WTC11 (cell line): ENCODE results near the gene PLIN5. TPM values are rescaled to one million over a fixed set of nuclear protein-coding genes. Genes with fewer than 3 reads are reported as not detected.
A peak's percentile ranks its signal among the peaks of the same experiment; 100 is the strongest.

ENCODE experiments used
- ATAC-seq: fragments of 200-7000 bp; cut with Tn5 transposase; 2 replicates; pipeline ENCODE4 v1.10.0; 2021; ENCODE audit warnings: mild to moderate bottlenecking, moderate library complexity
- CTCF ChIA-PET: fragments of 300-600 bp; sonication (Branson Sonifier 250); formaldehyde crosslinking; loops from one replicate; lab custom pipeline; 2021; ENCODE audit warnings: antibody characterized with exemption; lab: Charles Lee
- POLR2A ChIA-PET: fragments of 350-600 bp; sonication (Branson Sonifier 250); formaldehyde crosslinking; loops from one replicate; lab custom pipeline; 2021; ENCODE audit warnings: antibody characterized with exemption; lab: Charles Lee
- DNase-seq: peaks from one replicate; pipeline ENCODE4 v3.0.0; 2021; ENCODE audit warnings: low spot score
- H3K27ac Mint-ChIP-seq: 2 replicates; pipeline ENCODE4 v1.8.0; 2021; ENCODE audit warnings: mixed read lengths
- H3K27me3 Mint-ChIP-seq: 2 replicates; pipeline ENCODE4 v1.8.0; 2021; ENCODE audit warnings: low read depth, mild to moderate bottlenecking, moderate library complexity, mixed read lengths
- H3K36me3 Mint-ChIP-seq: 2 replicates; pipeline ENCODE4 v1.8.0; 2021; ENCODE audit warnings: mixed read lengths
- H3K4me1 Mint-ChIP-seq: 2 replicates; pipeline ENCODE4 v1.8.0; 2022; ENCODE audit warnings: mixed read lengths
- H3K4me3 Mint-ChIP-seq: 2 replicates; pipeline ENCODE4 v1.8.0; 2021; ENCODE audit warnings: mild to moderate bottlenecking, moderate library complexity, mixed read lengths
- H3K9me3 Mint-ChIP-seq: 2 replicates; pipeline ENCODE4 v1.8.0; 2021; ENCODE audit warnings: mixed read lengths
- CREB1 ChIP-seq: sonication (generic); formaldehyde crosslinking; IDR thresholded peaks from 2 replicates; pipeline ENCODE4 v1.8.0; 2023; ENCODE audit warnings: mild to moderate bottlenecking, missing genetic modification reagents
- CREM ChIP-seq: sonication (generic); formaldehyde crosslinking; IDR thresholded peaks from 2 replicates; pipeline ENCODE4 v1.8.1; 2022; ENCODE audit warnings: mild to moderate bottlenecking, missing genetic modification reagents, moderate library complexity
- EMX1 ChIP-seq: fragments of 250-450 bp; sonication (Bioruptor Pico); IDR thresholded peaks from 2 replicates; pipeline ENCODE4 v1.8.0; 2021; ENCODE audit warnings: mild to moderate bottlenecking
- ERG ChIP-seq: fragments of 250-450 bp; sonication (Bioruptor Pico); IDR thresholded peaks from 2 replicates; pipeline ENCODE4 v1.8.0; 2021; ENCODE audit warnings: mild to moderate bottlenecking
- ETV6 ChIP-seq: sonication (generic); formaldehyde crosslinking; IDR thresholded peaks from 2 replicates; pipeline ENCODE4 v1.8.1; 2022; ENCODE audit warnings: mild to moderate bottlenecking, missing genetic modification reagents
- FOXK1 ChIP-seq: sonication (generic); formaldehyde crosslinking; IDR thresholded peaks from 2 replicates; pipeline ENCODE4 v1.8.0; 2022; ENCODE audit warnings: mild to moderate bottlenecking, moderate library complexity, missing genetic modification reagents
- NR1H2 ChIP-seq: sonication (generic); formaldehyde crosslinking; IDR thresholded peaks from 2 replicates; pipeline ENCODE4 v1.9.0; 2021; ENCODE audit warnings: mild to moderate bottlenecking, moderate library complexity, missing genetic modification reagents
- NR2C2 ChIP-seq: sonication (generic); formaldehyde crosslinking; IDR thresholded peaks from 2 replicates; pipeline ENCODE4 v1.8.0; 2022; ENCODE audit warnings: mild to moderate bottlenecking, missing genetic modification reagents
- PRRX2 ChIP-seq: fragments of 250-450 bp; sonication (Bioruptor Pico); IDR thresholded peaks from 2 replicates; pipeline ENCODE4 v1.8.0; 2021; ENCODE audit warnings: mild to moderate bottlenecking
- RELA ChIP-seq: sonication (generic); formaldehyde crosslinking; IDR thresholded peaks from 2 replicates; pipeline ENCODE4 v1.8.1; 2022; ENCODE audit warnings: missing genetic modification reagents, mild to moderate bottlenecking, borderline replicate concordance
- RORB ChIP-seq: fragments of 250-450 bp; sonication (Bioruptor Pico); IDR thresholded peaks from 2 replicates; pipeline ENCODE4 v1.9.0; 2021; ENCODE audit warnings: mild to moderate bottlenecking
- TEAD4 ChIP-seq: sonication (generic); formaldehyde crosslinking; IDR thresholded peaks from 2 replicates; pipeline ENCODE4 v1.8.0; 2022; ENCODE audit warnings: mild to moderate bottlenecking, missing genetic modification reagents
- TP53 ChIP-seq: sonication (generic); formaldehyde crosslinking; IDR thresholded peaks from 2 replicates; pipeline ENCODE4 v1.8.1; 2023; ENCODE audit warnings: mild to moderate bottlenecking, missing genetic modification reagents
- ZBTB21 ChIP-seq: sonication (generic); formaldehyde crosslinking; IDR thresholded peaks from 2 replicates; pipeline ENCODE4 v1.8.1; 2023; ENCODE audit warnings: mild to moderate bottlenecking, missing genetic modification reagents, borderline replicate concordance
- ZNF121 ChIP-seq: sonication (generic); formaldehyde crosslinking; IDR thresholded peaks from 2 replicates; pipeline ENCODE4 v1.8.0; 2023; ENCODE audit warnings: missing genetic modification reagents
- ZNF425 ChIP-seq: fragments of 250-450 bp; sonication (Bioruptor Pico); conservative IDR thresholded peaks from 2 replicates; pipeline ENCODE4 v1.9.0; 2021; ENCODE audit warnings: mild to moderate bottlenecking
- total RNA-seq: library from RNA; stranded (reverse); gene quantifications from 3 replicates; pipeline ENCODE4 v1.2.3, GENCODE V29; 2021
- TF ChIP-seq, protein P1 (sequence below): sonication (generic); formaldehyde crosslinking; IDR thresholded peaks from 2 replicates; pipeline ENCODE4 v1.8.1; 2023; ENCODE audit warnings: mild to moderate bottlenecking, moderate library complexity, missing genetic modification reagents
- TF ChIP-seq, protein P2 (sequence below): sonication (generic); formaldehyde crosslinking; IDR thresholded peaks from 2 replicates; pipeline ENCODE4 v1.8.0; 2022; ENCODE audit warnings: missing genetic modification reagents
- TF ChIP-seq, protein P3 (sequence below): sonication (generic); formaldehyde crosslinking; IDR thresholded peaks from 2 replicates; pipeline ENCODE4 v1.8.1; 2023; ENCODE audit warnings: mild to moderate bottlenecking, missing genetic modification reagents
- TF ChIP-seq, protein P4 (sequence below): sonication (generic); formaldehyde crosslinking; IDR thresholded peaks from 2 replicates; pipeline ENCODE4 v1.8.1; 2022; ENCODE audit warnings: low read depth, mild to moderate bottlenecking, moderate library complexity, missing genetic modification reagents, borderline replicate concordance
- TF ChIP-seq, protein P5 (sequence below): sonication (generic); formaldehyde crosslinking; IDR thresholded peaks from 2 replicates; pipeline ENCODE4 v1.8.1; 2022; ENCODE audit warnings: mild to moderate bottlenecking, missing genetic modification reagents, moderate library complexity, borderline replicate concordance

Gene PLIN5
- total RNA-seq, 1 experiment from 2014 or later = 3.9 TPM

DNA sequence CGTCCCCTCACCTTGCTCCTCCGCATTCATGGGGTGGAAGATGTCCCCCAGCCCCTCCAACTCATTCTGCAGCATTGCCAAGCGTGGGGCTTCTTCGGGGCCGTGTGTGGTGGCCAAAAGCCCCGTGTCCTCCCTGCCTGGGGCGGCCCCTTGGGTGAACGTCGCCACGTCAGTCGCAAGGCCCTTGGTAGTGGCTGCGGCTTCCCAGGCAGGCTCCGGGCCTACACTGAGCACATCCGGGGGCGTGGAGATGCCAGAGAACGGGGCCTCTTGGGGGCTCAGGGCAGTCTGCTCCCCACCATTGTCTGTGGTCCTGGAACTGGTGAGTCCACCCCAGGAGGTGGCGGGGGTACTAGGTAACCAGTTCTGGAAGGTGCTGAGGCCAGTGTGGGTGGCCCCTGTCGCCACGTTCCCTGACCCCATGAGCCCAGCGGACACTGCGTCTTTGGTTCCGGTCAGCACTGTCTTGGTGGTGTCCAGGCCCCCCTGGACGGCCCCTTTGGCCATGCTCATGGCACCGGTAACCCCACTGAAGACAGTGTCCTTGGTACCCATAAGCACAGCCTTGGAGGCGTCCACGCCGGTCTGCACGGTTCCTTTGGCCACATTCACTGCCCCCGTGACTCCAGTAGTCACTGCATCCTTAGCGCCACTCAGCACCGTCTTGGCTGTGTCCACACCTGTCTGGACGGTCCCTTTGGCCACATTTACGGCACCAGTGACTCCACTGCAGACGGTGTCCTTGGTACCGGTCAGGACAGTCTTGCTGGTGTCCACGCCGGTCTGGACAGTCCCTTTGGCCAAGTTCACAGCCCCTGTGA, 24.4 kb downstream of the PLIN5 start:
- CTCF ChIA-PET = interaction anchor here (1.3 kb wide), 1 partner anchor 13 kb away, joined by 9 read pairs; no protein-coding TSS in a partner anchor
- no peaks in the 10 kb centered on the region for H3K9me3 Mint-ChIP-seq
- H3K27me3 Mint-ChIP-seq = peaks cover 82% of the 10 kb centered on the region
- no peak overlapping the region for H3K27ac Mint-ChIP-seq
- POLR2A ChIA-PET = interaction anchor here (0.6 kb wide), 1 partner anchor 448 kb away, joined by 3 read pairs; no protein-coding TSS in a partner anchor
- H3K4me3 Mint-ChIP-seq = no peak overlapping the region
- TF ChIP-seq, protein P1, sequence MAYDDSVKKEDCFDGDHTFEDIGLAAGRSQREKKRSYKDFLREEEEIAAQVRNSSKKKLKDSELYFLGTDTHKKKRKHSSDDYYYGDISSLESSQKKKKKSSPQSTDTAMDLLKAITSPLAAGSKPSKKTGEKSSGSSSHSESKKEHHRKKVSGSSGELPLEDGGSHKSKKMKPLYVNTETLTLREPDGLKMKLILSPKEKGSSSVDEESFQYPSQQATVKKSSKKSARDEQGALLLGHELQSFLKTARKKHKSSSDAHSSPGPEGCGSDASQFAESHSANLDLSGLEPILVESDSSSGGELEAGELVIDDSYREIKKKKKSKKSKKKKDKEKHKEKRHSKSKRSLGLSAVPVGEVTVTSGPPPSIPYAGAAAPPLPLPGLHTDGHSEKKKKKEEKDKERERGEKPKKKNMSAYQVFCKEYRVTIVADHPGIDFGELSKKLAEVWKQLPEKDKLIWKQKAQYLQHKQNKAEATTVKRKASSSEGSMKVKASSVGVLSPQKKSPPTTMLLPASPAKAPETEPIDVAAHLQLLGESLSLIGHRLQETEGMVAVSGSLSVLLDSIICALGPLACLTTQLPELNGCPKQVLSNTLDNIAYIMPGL = no peak
- TF ChIP-seq CREB1 (no peak), ZBTB21 (CRISPR knock-in tag) (no peak), CREM (CRISPR knock-in tag) (no peak), PRRX2 (CRISPR knock-in tag) (no peak), ERG (no peak), ZNF121 (CRISPR knock-in tag) (no peak), NR1H2 (CRISPR knock-in tag) (no peak), FOXK1 (CRISPR knock-in tag) (no peak), ETV6 (no peak), TP53 (CRISPR knock-in tag) (no peak), RELA (no peak), RORB (CRISPR knock-in tag) (no peak), EMX1 (CRISPR knock-in tag) (no peak)
- TF ChIP-seq, protein P2, sequence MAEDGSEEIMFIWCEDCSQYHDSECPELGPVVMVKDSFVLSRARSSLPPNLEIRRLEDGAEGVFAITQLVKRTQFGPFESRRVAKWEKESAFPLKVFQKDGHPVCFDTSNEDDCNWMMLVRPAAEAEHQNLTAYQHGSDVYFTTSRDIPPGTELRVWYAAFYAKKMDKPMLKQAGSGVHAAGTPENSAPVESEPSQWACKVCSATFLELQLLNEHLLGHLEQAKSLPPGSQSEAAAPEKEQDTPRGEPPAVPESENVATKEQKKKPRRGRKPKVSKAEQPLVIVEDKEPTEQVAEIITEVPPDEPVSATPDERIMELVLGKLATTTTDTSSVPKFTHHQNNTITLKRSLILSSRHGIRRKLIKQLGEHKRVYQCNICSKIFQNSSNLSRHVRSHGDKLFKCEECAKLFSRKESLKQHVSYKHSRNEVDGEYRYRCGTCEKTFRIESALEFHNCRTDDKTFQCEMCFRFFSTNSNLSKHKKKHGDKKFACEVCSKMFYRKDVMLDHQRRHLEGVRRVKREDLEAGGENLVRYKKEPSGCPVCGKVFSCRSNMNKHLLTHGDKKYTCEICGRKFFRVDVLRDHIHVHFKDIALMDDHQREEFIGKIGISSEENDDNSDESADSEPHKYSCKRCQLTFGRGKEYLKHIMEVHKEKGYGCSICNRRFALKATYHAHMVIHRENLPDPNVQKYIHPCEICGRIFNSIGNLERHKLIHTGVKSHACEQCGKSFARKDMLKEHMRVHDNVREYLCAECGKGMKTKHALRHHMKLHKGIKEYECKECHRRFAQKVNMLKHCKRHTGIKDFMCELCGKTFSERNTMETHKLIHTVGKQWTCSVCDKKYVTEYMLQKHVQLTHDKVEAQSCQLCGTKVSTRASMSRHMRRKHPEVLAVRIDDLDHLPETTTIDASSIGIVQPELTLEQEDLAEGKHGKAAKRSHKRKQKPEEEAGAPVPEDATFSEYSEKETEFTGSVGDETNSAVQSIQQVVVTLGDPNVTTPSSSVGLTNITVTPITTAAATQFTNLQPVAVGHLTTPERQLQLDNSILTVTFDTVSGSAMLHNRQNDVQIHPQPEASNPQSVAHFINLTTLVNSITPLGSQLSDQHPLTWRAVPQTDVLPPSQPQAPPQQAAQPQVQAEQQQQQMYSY (CRISPR knock-in tag) = no peak
- TF ChIP-seq, protein P3, sequence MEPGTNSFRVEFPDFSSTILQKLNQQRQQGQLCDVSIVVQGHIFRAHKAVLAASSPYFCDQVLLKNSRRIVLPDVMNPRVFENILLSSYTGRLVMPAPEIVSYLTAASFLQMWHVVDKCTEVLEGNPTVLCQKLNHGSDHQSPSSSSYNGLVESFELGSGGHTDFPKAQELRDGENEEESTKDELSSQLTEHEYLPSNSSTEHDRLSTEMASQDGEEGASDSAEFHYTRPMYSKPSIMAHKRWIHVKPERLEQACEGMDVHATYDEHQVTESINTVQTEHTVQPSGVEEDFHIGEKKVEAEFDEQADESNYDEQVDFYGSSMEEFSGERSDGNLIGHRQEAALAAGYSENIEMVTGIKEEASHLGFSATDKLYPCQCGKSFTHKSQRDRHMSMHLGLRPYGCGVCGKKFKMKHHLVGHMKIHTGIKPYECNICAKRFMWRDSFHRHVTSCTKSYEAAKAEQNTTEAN = no peak
- no peaks in the 10 kb centered on the region for H3K4me1 Mint-ChIP-seq
- peak; percentile 24 for ATAC-seq
- DNase-seq = no peak
- peaks cover 6% of the 10 kb centered on the region; the same call in 1 of the 2 replicates for H3K36me3 Mint-ChIP-seq

GRCh38 chr19:4508698-4509097, 26.3 kb downstream of the PLIN5 start:
- CTCF ChIA-PET = interaction anchor here (1.2 to 2.4 kb wide), 4 partner anchors 14 to 168 kb away, joined by 3 to 11 read pairs (median 6); no protein-coding TSS in a partner anchor
- H3K36me3 Mint-ChIP-seq = peaks cover 9% of the 10 kb centered on the region; the same call in 1 of the 2 replicates
- ATAC-seq (no peak), DNase-seq (no peak)
- H3K27me3 Mint-ChIP-seq = peaks cover 64% of the 10 kb centered on the region
- POLR2A ChIA-PET = interaction anchor here (0.6 to 1.3 kb wide), 2 partner anchors 26 to 61 kb away, joined by 4 to 6 read pairs; partner anchors contain the start of gene PLIN5
- H3K27ac Mint-ChIP-seq = no peak overlapping the region
- no peaks in the 10 kb centered on the region for H3K9me3 Mint-ChIP-seq
- no peak overlapping the region for H3K4me3 Mint-ChIP-seq
- H3K4me1 Mint-ChIP-seq = no peaks in the 10 kb centered on the region
- TF ChIP-seq, protein P4, sequence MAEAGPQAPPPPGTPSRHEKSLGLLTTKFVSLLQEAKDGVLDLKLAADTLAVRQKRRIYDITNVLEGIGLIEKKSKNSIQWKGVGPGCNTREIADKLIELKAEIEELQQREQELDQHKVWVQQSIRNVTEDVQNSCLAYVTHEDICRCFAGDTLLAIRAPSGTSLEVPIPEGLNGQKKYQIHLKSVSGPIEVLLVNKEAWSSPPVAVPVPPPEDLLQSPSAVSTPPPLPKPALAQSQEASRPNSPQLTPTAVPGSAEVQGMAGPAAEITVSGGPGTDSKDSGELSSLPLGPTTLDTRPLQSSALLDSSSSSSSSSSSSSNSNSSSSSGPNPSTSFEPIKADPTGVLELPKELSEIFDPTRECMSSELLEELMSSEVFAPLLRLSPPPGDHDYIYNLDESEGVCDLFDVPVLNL (CRISPR knock-in tag) = no peak
- TF ChIP-seq ZNF425 (CRISPR knock-in tag) (no peak), NR2C2 (CRISPR knock-in tag) (no peak), TEAD4 (CRISPR knock-in tag) (no peak)
- TF ChIP-seq, protein P5, sequence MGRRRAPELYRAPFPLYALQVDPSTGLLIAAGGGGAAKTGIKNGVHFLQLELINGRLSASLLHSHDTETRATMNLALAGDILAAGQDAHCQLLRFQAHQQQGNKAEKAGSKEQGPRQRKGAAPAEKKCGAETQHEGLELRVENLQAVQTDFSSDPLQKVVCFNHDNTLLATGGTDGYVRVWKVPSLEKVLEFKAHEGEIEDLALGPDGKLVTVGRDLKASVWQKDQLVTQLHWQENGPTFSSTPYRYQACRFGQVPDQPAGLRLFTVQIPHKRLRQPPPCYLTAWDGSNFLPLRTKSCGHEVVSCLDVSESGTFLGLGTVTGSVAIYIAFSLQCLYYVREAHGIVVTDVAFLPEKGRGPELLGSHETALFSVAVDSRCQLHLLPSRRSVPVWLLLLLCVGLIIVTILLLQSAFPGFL (CRISPR knock-in tag) = no peak
